SK-N-SH (cell line): ENCODE measurements around the gene FANCG. TPM values are rescaled to one million over a fixed set of nuclear protein-coding genes. Genes with fewer than 3 reads are reported as not detected.

Source experiments
- CTCF ChIA-PET: fragments of 300-600, 350-600 bp; formaldehyde crosslinking; extraction: SDS; loops from one replicate; lab custom pipeline; 2021; lab: Yijun Ruan, JAX
- POLR2A ChIA-PET: fragments of 350-600 bp; sonication (Branson Sonifier 250); formaldehyde crosslinking; extraction: SDS; loops from one replicate; lab custom pipeline; 2020; ENCODE audit warnings: antibody characterized with exemption, inconsistent platforms; lab: Yijun Ruan, JAX
- DNase-seq: peaks from one replicate; pipeline ENCODE4 v3.0.0; 2012
- H2AFZ ChIP-seq: fragments of 200-600 bp; sonication (generic); 2 replicates; pipeline ENCODE4 v1.8.1; 2016; ENCODE audit warnings: antibody characterized with exemption, mild to moderate bottlenecking, low read depth
- H3F3A ChIP-seq: fragments of 200-600 bp; sonication (generic); replicated peaks from 2 replicates; pipeline ENCODE3; 2016; ENCODE audit warnings: antibody characterized with exemption, mild to moderate bottlenecking; ENCODE audit not compliant: insufficient read depth
- H3K27ac ChIP-seq, 2 experiments: fragments of 200-500 bp in 1 of 2; fragments of 200-600 bp in 1 of 2; sonication (Bioruptor generic) in 1 of 2; sonication (generic), shearing (Covaris generic) in 1 of 2; 2 replicates each; pipeline versions ENCODE4 v1.5.1 to v1.6.1; 2014 to 2016; ENCODE audit warnings: low read depth in 2 of 2, inconsistent platforms in 1 of 2, low read length in 1 of 2, mild to moderate bottlenecking in 1 of 2, mixed read lengths in 1 of 2
- H3K27me3 ChIP-seq: fragments of 200-600 bp; sonication (generic), shearing (Covaris generic); 2 replicates; pipeline ENCODE4 v1.6.1; 2016; ENCODE audit warnings: mixed run types; ENCODE audit not compliant: insufficient read depth
- H3K36me3 ChIP-seq, 2 experiments: fragments of 200-500 bp in 1 of 2; fragments of 200-600 bp in 1 of 2; sonication (Bioruptor generic) in 1 of 2; sonication (generic) in 1 of 2; replicated peaks in 1 of 2; 2 replicates each; pipeline versions ENCODE3 to v1.5.1; 2014 to 2016; ENCODE audit warnings: low read length in 1 of 2, mild to moderate bottlenecking in 1 of 2; ENCODE audit not compliant: insufficient read depth in 2 of 2, control insufficient read depth in 1 of 2
- H3K4me1 ChIP-seq, 2 experiments: fragments of 200-500 bp in 1 of 2; fragments of 200-600 bp in 1 of 2; sonication (Bioruptor generic) in 1 of 2; sonication (generic), shearing (Covaris generic) in 1 of 2; 2 replicates each; pipeline versions ENCODE4 v1.5.1 to v1.6.1; 2014 to 2016; ENCODE audit warnings: low read depth in 1 of 2, low read length in 1 of 2, mixed run types in 1 of 2; ENCODE audit not compliant: insufficient read depth in 2 of 2, control insufficient read depth in 1 of 2
- H3K4me2 ChIP-seq: fragments of 200-600 bp; sonication (generic), shearing (Covaris generic); 2 replicates; pipeline ENCODE4 v1.6.1; 2017; ENCODE audit warnings: mixed run types
- H3K4me3 ChIP-seq, 2 experiments: fragments of 200-500 bp in 1 of 2; fragments of 200-600 bp in 1 of 2; sonication (Bioruptor generic) in 1 of 2; sonication (generic), shearing (Covaris generic) in 1 of 2; 2 replicates each; pipeline versions ENCODE4 v1.5.1 to v1.8.1; 2014 to 2016; ENCODE audit warnings: low read depth in 2 of 2, inconsistent platforms in 1 of 2, low read length in 1 of 2, mild to moderate bottlenecking in 1 of 2, mixed read lengths in 1 of 2, moderate library complexity in 1 of 2
- H3K79me2 ChIP-seq: fragments of 200-600 bp; sonication (generic); 2 replicates; pipeline ENCODE4 v1.8.1; 2017; ENCODE audit warnings: mild to moderate bottlenecking; ENCODE audit not compliant: insufficient read depth
- H3K9ac ChIP-seq: fragments of 200-600 bp; sonication (generic); 2 replicates; pipeline ENCODE4 v1.6.1; 2017; ENCODE audit warnings: mixed run types
- H3K9me2 ChIP-seq: fragments of 200-600 bp; sonication (generic); 2 replicates; pipeline ENCODE4 v1.6.1; 2017; ENCODE audit warnings: mixed run types
- H3K9me3 ChIP-seq: fragments of 200-600 bp; sonication (generic); 2 replicates; pipeline ENCODE4 v1.6.1; 2017; ENCODE audit warnings: mixed run types, mild to moderate bottlenecking, moderate library complexity
- H4K20me1 ChIP-seq: fragments of 200-600 bp; sonication (generic); 2 replicates; pipeline ENCODE4 v1.6.1; 2017; ENCODE audit warnings: mild to moderate bottlenecking, mixed run types; ENCODE audit not compliant: insufficient read depth
- CTCF ChIP-seq: fragments of 200-600 bp; sonication (generic); IDR thresholded peaks from 2 replicates; pipeline ENCODE4 v1.6.1; 2017; ENCODE audit warnings: antibody characterized with exemption, mild to moderate bottlenecking, moderate library complexity
- EP300 ChIP-seq, 2 experiments: IDR thresholded peaks; 2 replicates each; pipeline versions ENCODE4 v1.4.0 to v1.6.1; 2012; ENCODE audit warnings: borderline replicate concordance in 1 of 2, low read depth in 1 of 2, low read length in 1 of 2
- FOXJ3 ChIP-seq: sonication (generic); formaldehyde crosslinking; IDR thresholded peaks from 2 replicates; pipeline ENCODE4 v1.5.1; 2020; ENCODE audit warnings: mild to moderate bottlenecking, missing genetic modification reagents
- FOXM1 ChIP-seq: IDR thresholded peaks from 2 replicates; pipeline ENCODE4 v1.4.0; 2012; ENCODE audit warnings: low read depth, mild to moderate bottlenecking
- GABPA ChIP-seq: IDR thresholded peaks from 2 replicates; pipeline ENCODE4 v1.4.0; 2012; ENCODE audit warnings: low read depth, mild to moderate bottlenecking
- JUND ChIP-seq: IDR thresholded peaks from 2 replicates; pipeline ENCODE4 v1.4.0; 2012
- MAX ChIP-seq: IDR thresholded peaks from 2 replicates; pipeline ENCODE4 v1.4.0; 2012; ENCODE audit warnings: low read depth
- MXI1 ChIP-seq: IDR thresholded peaks from 2 replicates; pipeline ENCODE4 v1.6.1; 2012; ENCODE audit warnings: mild to moderate bottlenecking, low read depth, low read length, improper control_type of control experiment
- PBX3 ChIP-seq: IDR thresholded peaks from 2 replicates; pipeline ENCODE4; 2012
- POLR2AphosphoS5 ChIP-seq: IDR thresholded peaks from 2 replicates; pipeline ENCODE4 v1.6.1; 2012; ENCODE audit warnings: low read depth, low read length
- REST ChIP-seq: IDR thresholded peaks from 2 replicates; pipeline ENCODE4 v1.6.1; 2012; ENCODE audit warnings: mild to moderate bottlenecking, low read depth, low read length, moderate library complexity
- TAF1 ChIP-seq: IDR thresholded peaks from 2 replicates; pipeline ENCODE4 v1.6.1; 2012; ENCODE audit warnings: low read depth, mild to moderate bottlenecking, low read length, moderate library complexity, borderline replicate concordance
- TCF12 ChIP-seq: IDR thresholded peaks from 2 replicates; pipeline ENCODE4 v1.4.0; 2012
- USF1 ChIP-seq: IDR thresholded peaks from 2 replicates; pipeline ENCODE4 v1.4.0; 2012; ENCODE audit warnings: low read depth, borderline replicate concordance
- WGBS: methylation state at CpG from one replicate; pipeline ENCODE4 v1.1.6; 2017; ENCODE audit warnings: low lambda C conversion rate; 5-methylcytosine and 5-hydroxymethylcytosine counted together
- polyA plus RNA-seq, 3 experiments: library from polyadenylated mRNA; depleted of rRNA; stranded (reverse); fragments of >200 nt; gene quantifications; 2 replicates each; pipeline ENCODE4 v1.2.3, GENCODE V29; 2012

The FANCG gene
- polyA plus RNA-seq, 1 of the 3 experiments (the other 2 are of a cell fraction): 25.6 TPM

- WGBS: 4% methylated on average over 6 of the region's 10 CpGs
- Histone ChIP-seq H3K9ac (peak overlapping the region; percentile 75), H3K4me2 (peak overlapping the region; percentile 91), H3K4me3 (peak overlapping the region; percentile 68 to 74), H3K4me1 (peaks cover 11 to 13% of the 10 kb centered on the region in 2 experiments; a peak in 1 of 4 replicates), H3K9me3 (no peaks in the 10 kb centered on the region), H3K36me3 (peaks cover 3 to 28% of the 10 kb centered on the region in 2 experiments), H3K27ac (peak overlapping the region; percentile 64 to 88), H3F3A (peaks cover 5% of the 10 kb centered on the region), H3K9me2 (no peaks in the 10 kb centered on the region), H2AFZ (peak overlapping the region; percentile 97; the same call in 1 of the 2 replicates), H3K27me3 (no peaks in the 10 kb centered on the region), H3K79me2 (peaks cover 29% of the 10 kb centered on the region), H4K20me1 (no peaks in the 10 kb centered on the region)
- peak; percentile 27 for DNase-seq
- ChIA-PET CTCF (interaction anchor here (0.6 to 5.1 kb wide), 7 partner anchors 15 to 322 kb away, joined by 3 to 55 read pairs (median 6); partner anchors contain the start of genes PIGO and STOML2), POLR2A (interaction anchor here (0.8 to 2.9 kb wide), 8 partner anchors 7 to 568 kb away, joined by 3 to 29 read pairs (median 5); partner anchors contain the start of genes DNAJB5, STOML2 and VCP)
- TF ChIP-seq JUND: no peak
- TF ChIP-seq MXI1: no peak
- no peak for TF ChIP-seq TAF1
- no peak for TF ChIP-seq REST
- TF ChIP-seq GABPA: no peak
- TF ChIP-seq TCF12: no peak
- TF ChIP-seq FOXJ3 (CRISPR knock-in tag): no peak
- no peak for TF ChIP-seq EP300 (IDR thresholded peaks at IDR 0.05; ENCODE audit: borderline replicate concordance in 1 of 2, low read depth in 1 of 2, low read length in 1 of 2)
- no peak for TF ChIP-seq POLR2AphosphoS5
- TF ChIP-seq MAX: no peak
- TF ChIP-seq USF1: no peak
- no peak for TF ChIP-seq FOXM1
- TF ChIP-seq PBX3: no peak
- TF ChIP-seq CTCF: no peak
These were observed 709 bp downstream of the FANCG start for GRCh38 chr9:35079041-35079425.
